GM19025 (cell line): ENCODE data around the gene AQP6.
A peak's percentile ranks its signal among the peaks of the same experiment; 100 is the strongest.

ENCODE experiments used
- ATAC-seq: cut with Tn5 transposase; IDR thresholded peaks from one replicate; pipeline ENCODE4 v1.9.1; 2021; ENCODE audit warnings: mild to moderate bottlenecking, low read depth, moderate library complexity; ENCODE audit not compliant: unreplicated experiment

AQP6 gene

DNA sequence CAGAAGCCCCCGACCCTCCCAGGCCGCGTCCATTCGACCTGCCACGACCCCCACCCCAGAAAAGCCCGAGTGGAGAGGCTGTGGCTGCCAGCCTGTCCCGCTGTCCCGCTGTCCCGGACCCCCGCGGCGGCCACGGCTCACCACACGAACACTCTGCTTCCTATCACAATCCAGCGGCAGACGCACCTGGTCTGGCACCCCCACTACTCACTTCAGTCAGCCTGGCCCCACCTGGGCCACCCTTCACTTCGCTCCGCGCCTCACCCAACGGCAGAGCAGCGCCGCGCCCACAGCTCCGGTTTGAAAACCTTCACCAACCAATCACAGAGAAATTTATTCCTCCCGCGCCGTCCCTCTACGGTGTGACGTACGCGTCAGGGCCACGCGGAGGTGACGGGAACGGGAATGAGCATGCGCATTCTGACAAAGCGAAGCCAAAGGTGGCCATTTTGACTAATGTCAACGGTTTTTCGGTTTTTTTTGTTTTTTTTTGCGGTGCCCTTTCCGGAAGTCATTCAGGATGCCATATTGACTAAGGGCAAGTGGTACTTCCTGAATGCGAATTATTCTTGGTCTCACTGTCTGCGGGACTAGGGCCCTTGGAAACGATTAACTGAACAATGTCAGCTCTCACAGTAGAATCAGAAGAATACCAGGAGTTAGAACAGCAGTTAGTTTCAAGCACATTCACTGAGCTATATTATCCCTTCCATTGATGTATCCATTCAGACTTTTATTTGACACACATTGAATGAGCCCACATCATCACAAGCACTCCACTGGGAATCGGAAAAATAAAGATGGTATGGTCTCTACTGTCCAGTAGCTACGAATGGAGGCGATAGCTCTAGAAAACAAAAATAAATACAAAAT, 52.7 kb downstream of the AQP6 start, which contains the start of gene RACGAP1:
RACGAP1 (minus strand) TSS at position 308 of the 873 bp plus-strand sequence. CDS start 8,779 bp downstream, outside the sequence.
- peak; percentile 98 for ATAC-seq

DNA sequence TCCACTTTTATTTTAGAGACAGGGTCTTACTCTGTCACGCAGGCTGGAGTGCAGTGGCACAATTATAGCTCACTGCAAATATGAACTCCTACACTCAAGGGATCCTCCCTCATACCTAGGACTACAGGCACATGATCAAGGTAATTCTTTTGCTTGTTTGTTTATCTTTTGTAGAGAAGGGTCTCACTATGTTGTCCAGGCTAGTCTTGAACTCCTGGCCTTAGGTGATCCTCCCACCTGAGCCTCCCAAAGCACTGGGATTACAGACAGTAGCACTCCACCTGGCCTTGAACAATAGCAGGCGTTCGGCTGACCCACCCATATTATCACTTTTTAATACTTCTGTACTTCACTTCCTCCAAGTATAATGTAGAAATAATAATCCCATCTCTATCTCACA, 53.9 kb downstream of the AQP6 start:
- no peak for ATAC-seq
